Measurements from ENCODE around the gene DDAH1.

DNA sequence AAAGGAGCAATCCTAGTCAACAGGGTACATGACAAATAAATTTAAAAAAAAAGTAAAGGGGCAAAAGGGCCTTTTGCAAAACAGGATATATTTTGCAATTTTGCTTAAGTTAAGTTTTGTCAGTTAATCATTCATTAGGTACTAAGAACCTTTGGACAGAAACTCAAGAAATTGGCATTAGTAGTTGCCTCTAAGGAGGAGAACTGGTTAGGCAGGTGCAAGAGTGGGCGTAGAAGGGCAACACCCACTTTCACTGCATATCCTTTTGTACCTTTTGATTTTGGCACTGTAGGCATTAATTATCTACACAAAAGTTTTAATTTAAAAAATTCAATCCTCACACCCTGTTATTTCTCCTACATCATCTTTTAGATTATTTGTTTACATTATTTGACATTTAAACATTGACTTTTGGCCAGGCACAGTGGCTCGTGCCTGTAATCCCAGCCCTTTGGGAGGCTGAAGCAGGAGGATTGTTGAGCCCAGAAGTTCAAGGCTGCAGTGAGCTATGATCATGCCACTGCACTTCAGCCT, 4.3 kb downstream of the DDAH1 start:
- TF ChIP-seq POLR2A (IDR thresholded peaks at IDR 0.05): no peak
- TF ChIP-seq CTCF (IDR thresholded peaks at IDR 0.05): no peak
